IMR-90 (cell line): Measurements from ENCODE around the gene DHRSX.

ENCODE experiments used
- BHLHE40 ChIP-seq: fragments of 150-350 bp; IDR thresholded peaks from 2 replicates; pipeline ENCODE4 v1.6.1; 2016; ENCODE audit warnings: mild to moderate bottlenecking, low read depth, low read length
- CTCF ChIP-seq: conservative IDR thresholded peaks from 2 replicates; pipeline ENCODE4 v1.5.1; 2012; ENCODE audit warnings: mild to moderate bottlenecking, low read depth, low read length, improper control_type of control experiment
- ELK1 ChIP-seq: fragments of 150-350 bp; IDR thresholded peaks from 2 replicates; pipeline ENCODE4 v1.6.1; 2016; ENCODE audit warnings: low read depth, mild to moderate bottlenecking, low read length, moderate library complexity, borderline replicate concordance
- FOS ChIP-seq: fragments of 150-350 bp; IDR thresholded peaks from 2 replicates; pipeline ENCODE4 v1.6.1; 2016; ENCODE audit warnings: low read depth, low read length
- MXI1 ChIP-seq: IDR thresholded peaks from 2 replicates; pipeline ENCODE4 v1.6.1; 2012; ENCODE audit warnings: low read depth, mild to moderate bottlenecking, low read length, moderate library complexity, borderline replicate concordance
- POLR2A ChIP-seq: IDR thresholded peaks from 2 replicates; pipeline ENCODE4 v1.6.1; 2012; ENCODE audit warnings: mild to moderate bottlenecking, low read depth, low read length
- RAD21 ChIP-seq: IDR thresholded peaks from 2 replicates; pipeline ENCODE4 v1.6.1; 2012; ENCODE audit warnings: low read length, improper control_type of control experiment
- SMC3 ChIP-seq: fragments of 150-350 bp; IDR thresholded peaks from 2 replicates; pipeline ENCODE4 v1.6.1; 2016; ENCODE audit warnings: low read depth, mild to moderate bottlenecking, antibody characterized with exemption, low read length, moderate library complexity
- USF2 ChIP-seq: fragments of 150-350 bp; IDR thresholded peaks from 2 replicates; pipeline ENCODE4 v1.6.1; 2017; ENCODE audit warnings: mild to moderate bottlenecking, antibody characterized with exemption, low read length, low read depth

- no peak for TF ChIP-seq CTCF
- no peak for TF ChIP-seq BHLHE40
- no peak for TF ChIP-seq FOS
- no peak for TF ChIP-seq RAD21
- TF ChIP-seq POLR2A: no peak
- TF ChIP-seq MXI1: no peak
- TF ChIP-seq USF2: no peak
- no peak for TF ChIP-seq SMC3
- TF ChIP-seq ELK1: no peak
Observed at GRCh38 chrX:2373615-2374014, 127.2 kb downstream of the DHRSX start.
